Spinal cord (tissue), 10 donors: Measurements from ENCODE around the gene FLRT2. TPM values are rescaled to one million over a fixed set of nuclear protein-coding genes. Genes with fewer than 3 reads are reported as not detected.
A peak's percentile ranks its signal among the peaks of the same experiment; 100 is the strongest.

Source experiments
- DNase-seq, 6 donors: peaks; one replicate each; pipeline versions ENCODE4 v3.0.0 to v3.0.0-alpha.2; 2013 to 2015; ENCODE audit warnings: low spot score in 6 of 6, low read depth in 4 of 6
- H3K27ac ChIP-seq: one replicate; pipeline ENCODE4 v1.5.1; 2013; ENCODE audit warnings: low read depth, low read length, control low read depth
- H3K27me3 ChIP-seq: one replicate; pipeline ENCODE4 v1.6.1; 2013; ENCODE audit warnings: low read length; ENCODE audit not compliant: control insufficient read depth, insufficient read depth
- H3K36me3 ChIP-seq: one replicate; pipeline ENCODE4 v1.6.1; 2013; ENCODE audit warnings: low read length; ENCODE audit not compliant: control insufficient read depth, insufficient read depth
- H3K4me1 ChIP-seq: one replicate; pipeline ENCODE4 v1.6.1; 2013; ENCODE audit warnings: low read length; ENCODE audit not compliant: control insufficient read depth, insufficient read depth
- H3K4me3 ChIP-seq: one replicate; pipeline ENCODE4 v1.5.1; 2013; ENCODE audit warnings: low read depth, low read length, control low read depth
- H3K9me3 ChIP-seq: one replicate; pipeline ENCODE4 v1.6.1; 2013; ENCODE audit warnings: low read length; ENCODE audit not compliant: control insufficient read depth, insufficient read depth
- WGBS: methylation state at CpG from one replicate; pipeline ENCODE4 v1.1.5; 2013; ENCODE audit warnings: missing lambda C conversion rate; ENCODE audit not compliant: insufficient coverage; 5-methylcytosine and 5-hydroxymethylcytosine counted together
- polyA plus RNA-seq, 2 donors: library from polyadenylated mRNA; unstranded; fragments of 120-200 nt; gene quantifications; one replicate each; pipeline ENCODE4 v1.2.1, GENCODE V29; 2013; ENCODE audit not compliant: insufficient read length in 2 of 2
- total RNA-seq, 2 donors: library from RNA; depleted of rRNA in 1 of 2; stranded (reverse); fragments of 120-200 nt in 1 of 2; fragments of >200 nt in 1 of 2; gene quantifications; one replicate each; pipeline versions ENCODE4 v1.2.3 to v1.2.4, GENCODE V29; 2013 to 2014
- donor health status: healthy.

FLRT2 gene
- total and polyA plus RNA-seq, 4 donors: 60.2 to 215 (median 65.3) TPM

DNA sequence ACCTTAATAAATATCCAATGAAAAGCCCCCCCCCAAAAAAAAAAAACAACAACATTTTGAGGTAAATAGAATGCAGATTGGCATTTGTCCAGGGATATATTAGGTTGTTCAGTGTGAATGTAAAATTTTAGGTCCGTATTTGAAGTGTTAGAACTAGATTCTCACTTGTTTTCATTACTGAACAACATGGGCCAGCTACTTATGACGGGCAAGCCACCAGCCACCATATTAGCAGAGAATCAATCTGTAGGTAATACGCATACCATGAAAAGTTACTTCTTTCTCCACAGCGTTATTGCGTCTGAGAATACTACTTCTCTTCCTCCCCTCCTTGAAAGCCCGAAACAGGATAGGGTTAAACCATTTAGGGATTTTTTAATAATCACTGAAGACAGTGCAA is 5.4 kb downstream of the FLRT2 start:
- Histone ChIP-seq H3K4me3 (peak overlapping the region; percentile 66), H3K36me3 (peaks cover 3% of the 10 kb centered on the region), H3K27me3 (peaks cover 35% of the 10 kb centered on the region), H3K9me3 (no peaks in the 10 kb centered on the region), H3K27ac (peak overlapping the region; percentile 86), H3K4me1 (peaks cover 24% of the 10 kb centered on the region)
- DNase-seq: peak in 2 of 6 donors; percentile 49 to 67
- no CpG with 5 or more reads among the region's 6 CpGs for WGBS

DNA sequence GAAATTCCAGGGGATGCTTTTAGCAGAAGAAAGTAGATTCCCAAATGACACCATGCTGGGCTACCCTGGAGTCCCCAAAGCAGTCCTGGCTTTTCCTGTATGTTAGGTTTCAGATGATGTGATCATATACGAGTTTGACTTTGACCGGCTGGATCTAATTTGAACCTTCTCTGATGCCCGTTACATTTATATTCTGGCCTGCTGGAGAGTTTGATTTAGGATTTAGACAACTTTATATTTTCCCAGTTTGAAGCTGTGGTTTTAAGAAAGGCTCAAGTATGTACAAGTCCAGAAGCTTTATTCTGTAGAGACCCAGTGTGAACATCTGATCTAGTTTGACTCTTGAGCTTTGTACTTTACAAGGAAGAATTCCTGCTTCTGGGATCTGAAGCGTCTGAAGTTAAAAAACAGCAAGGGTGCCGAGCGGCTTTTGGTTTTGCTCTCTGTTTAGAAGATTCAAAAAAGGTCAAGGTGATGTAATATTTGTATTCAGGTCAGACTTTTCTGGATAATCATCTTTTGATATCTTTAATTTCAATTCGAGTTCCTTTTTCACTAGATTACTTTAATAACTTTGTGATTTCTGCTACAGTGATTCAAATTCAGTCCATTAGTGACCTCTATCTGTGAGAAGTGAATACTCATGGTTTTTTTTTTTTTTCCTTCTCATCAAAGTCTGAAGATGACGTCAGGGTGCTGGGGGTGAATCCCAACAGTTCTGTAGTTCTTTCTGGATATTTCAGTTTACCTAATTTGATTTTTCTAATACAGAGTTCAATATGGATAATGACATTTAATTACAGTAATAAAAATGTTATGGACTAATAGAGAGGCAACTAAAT is 6.3 kb downstream of the FLRT2 start:
- Histone ChIP-seq H3K4me3 (peak overlapping the region; percentile 66), H3K27me3 (peaks cover 26% of the 10 kb centered on the region), H3K36me3 (peaks cover under 1% of the 10 kb centered on the region), H3K27ac (peak overlapping the region; percentile 86), H3K4me1 (peaks cover 15% of the 10 kb centered on the region), H3K9me3 (no peaks in the 10 kb centered on the region)
- WGBS: 50% methylated on average over 3 of the region's 8 CpGs
- peak in 4 of 6 donors; percentile 29 to 83 (median 62) for DNase-seq

DNA sequence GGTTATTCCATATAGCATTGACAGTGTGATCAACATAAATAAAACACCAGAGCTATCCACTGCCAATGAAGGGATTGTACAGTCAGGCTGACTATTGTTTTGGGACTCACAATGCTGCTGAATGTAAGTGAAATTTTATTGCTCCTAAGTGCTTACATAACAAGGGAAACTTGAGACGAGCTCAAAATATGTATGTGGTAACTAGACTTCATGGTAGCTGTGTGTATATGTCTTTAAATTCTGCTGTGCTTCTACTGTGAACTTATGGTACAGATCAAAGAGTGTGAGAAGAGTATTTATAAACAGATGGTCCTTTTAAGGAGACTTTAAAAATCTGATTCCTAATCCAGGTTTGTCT is 6.9 kb downstream of the FLRT2 start:
- 17% methylated on average over 1 of the region's 1 CpG for WGBS
- Histone ChIP-seq H3K27ac (peak overlapping the region; percentile 86), H3K9me3 (no peaks in the 10 kb centered on the region), H3K27me3 (peaks cover 21% of the 10 kb centered on the region), H3K36me3 (no peaks in the 10 kb centered on the region), H3K4me1 (peaks cover 9% of the 10 kb centered on the region), H3K4me3 (peak overlapping the region; percentile 66)
- peak in 2 of 6 donors; percentile 53 to 57 for DNase-seq

DNA sequence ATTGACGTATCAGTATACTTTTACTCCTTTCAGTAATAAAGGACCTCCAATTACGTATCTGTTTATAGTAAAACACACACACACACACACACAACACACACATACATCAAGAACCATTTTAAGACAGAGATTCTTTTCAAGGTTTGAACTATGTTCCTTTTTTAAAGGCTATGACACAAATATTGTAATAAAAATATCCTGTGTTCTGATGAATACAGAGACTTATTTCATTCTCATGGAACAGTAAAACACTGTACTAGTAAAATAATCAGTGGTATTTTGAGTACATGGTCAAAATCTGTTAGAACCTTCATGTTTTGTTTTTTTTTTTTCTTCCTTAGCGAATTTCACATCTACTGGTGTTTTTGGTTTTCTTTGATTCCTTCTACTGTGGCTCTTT is 7.6 kb downstream of the FLRT2 start:
- H3K27ac ChIP-seq: peak overlapping the region; percentile 11
- WGBS: no CpG with 5 or more reads among the region's 3 CpGs
- H3K36me3 ChIP-seq: no peaks in the 10 kb centered on the region
- no peaks in the 10 kb centered on the region for H3K9me3 ChIP-seq
- H3K4me1 ChIP-seq: peaks cover 5% of the 10 kb centered on the region
- DNase-seq: no peak
- no peak overlapping the region for H3K4me3 ChIP-seq
- peaks cover 16% of the 10 kb centered on the region for H3K27me3 ChIP-seq

DNA sequence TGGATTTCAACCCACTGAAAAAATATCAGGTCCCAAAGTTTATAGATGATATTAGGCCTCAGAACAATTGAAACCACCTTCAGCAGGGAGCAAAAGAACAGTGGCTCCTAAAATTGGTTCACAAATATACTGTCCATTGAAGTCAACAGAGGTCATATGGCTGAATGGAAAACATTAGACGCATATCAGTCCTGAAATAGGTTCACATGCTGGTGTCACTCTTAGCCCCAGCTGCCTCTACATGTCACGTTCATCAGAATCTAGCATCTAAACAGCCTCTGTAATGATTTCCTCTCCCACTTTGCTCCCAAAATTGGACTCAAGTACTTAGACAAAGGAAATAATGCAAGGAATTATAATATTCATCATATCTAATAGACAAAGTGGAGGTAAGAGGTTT is 8.7 kb downstream of the FLRT2 start:
- Histone ChIP-seq H3K27ac (no peak overlapping the region), H3K36me3 (no peaks in the 10 kb centered on the region), H3K27me3 (peaks cover 12% of the 10 kb centered on the region), H3K9me3 (no peaks in the 10 kb centered on the region), H3K4me3 (no peak overlapping the region), H3K4me1 (peaks cover 5% of the 10 kb centered on the region)
- DNase-seq: no peak
- WGBS: 88% methylated on average over 1 of the region's 2 CpGs

DNA sequence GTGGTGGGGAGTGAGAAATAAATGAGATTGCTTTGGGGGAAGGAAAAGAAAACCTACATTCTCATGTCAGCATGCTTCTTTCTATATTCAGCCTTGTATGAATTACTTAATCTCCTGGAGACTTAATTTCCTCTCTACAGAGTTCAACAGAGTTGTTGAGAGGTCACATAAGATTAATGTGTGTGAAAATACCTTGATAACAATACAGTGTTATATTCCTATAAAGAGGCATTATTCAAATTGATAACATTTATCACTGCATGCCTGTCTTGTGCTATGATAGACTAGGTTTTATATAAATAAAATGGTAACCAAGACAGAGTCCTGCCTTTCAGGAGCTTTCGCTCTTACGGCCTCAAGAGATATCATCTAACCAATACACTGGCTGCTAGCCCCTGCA is 9.6 kb downstream of the FLRT2 start:
- H3K9me3 ChIP-seq: no peaks in the 10 kb centered on the region
- no peak overlapping the region for H3K4me3 ChIP-seq
- H3K27me3 ChIP-seq: peaks cover 4% of the 10 kb centered on the region
- no peak for DNase-seq
- H3K36me3 ChIP-seq: no peaks in the 10 kb centered on the region
- no peaks in the 10 kb centered on the region for H3K4me1 ChIP-seq
- no peak overlapping the region for H3K27ac ChIP-seq
- WGBS: no CpG with 5 or more reads among the region's 2 CpGs

DNA sequence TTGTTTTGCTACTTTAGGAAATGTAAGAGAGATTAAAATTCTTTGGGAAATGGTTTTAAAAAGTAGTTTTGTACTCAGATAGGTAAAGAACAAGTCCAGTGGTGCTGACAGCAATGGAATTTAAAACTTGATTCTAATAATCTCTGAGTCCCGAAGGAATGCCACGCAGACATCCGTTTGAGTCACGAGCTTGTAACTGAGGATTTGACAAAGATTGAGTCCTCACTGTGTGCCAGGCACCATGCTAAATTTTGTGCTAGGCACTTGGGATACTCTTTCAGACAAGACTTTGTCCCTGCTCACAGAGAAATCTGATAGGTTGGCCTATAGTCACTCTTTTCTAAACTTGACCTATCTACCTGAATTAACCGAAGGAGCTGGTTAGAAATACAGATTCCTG is 12.7 kb downstream of the FLRT2 start:
- H3K27ac ChIP-seq: no peak overlapping the region
- no peaks in the 10 kb centered on the region for H3K36me3 ChIP-seq
- no peaks in the 10 kb centered on the region for H3K9me3 ChIP-seq
- H3K4me1 ChIP-seq: no peaks in the 10 kb centered on the region
- H3K27me3 ChIP-seq: no peaks in the 10 kb centered on the region
- H3K4me3 ChIP-seq: no peak overlapping the region
- DNase-seq: no peak
- 83% methylated on average over 4 of the region's 5 CpGs for WGBS

DNA sequence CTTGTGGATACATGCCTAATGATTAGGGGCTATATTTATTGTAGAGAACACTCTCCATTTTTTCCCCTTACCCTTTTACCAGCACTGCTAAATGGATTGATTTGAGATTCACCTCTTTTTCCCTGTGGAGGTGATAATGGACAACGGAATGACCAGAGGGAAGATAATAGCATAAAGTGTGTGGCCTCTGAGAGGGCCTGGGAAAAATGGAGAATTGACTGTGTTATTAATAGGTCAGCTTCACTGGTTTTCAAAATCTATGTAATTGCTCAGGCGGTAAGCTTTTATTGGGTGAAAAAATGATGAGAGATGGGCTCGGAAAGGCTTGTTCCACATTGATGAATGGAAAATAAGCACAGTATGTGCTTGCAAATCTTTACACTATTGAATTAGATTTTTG is 15.8 kb downstream of the FLRT2 start:
- no CpG with 5 or more reads among the region's 3 CpGs for WGBS
- H3K4me1 ChIP-seq: no peaks in the 10 kb centered on the region
- no peak for DNase-seq
- H3K36me3 ChIP-seq: no peaks in the 10 kb centered on the region
- no peak overlapping the region for H3K27ac ChIP-seq
- no peaks in the 10 kb centered on the region for H3K9me3 ChIP-seq
- H3K4me3 ChIP-seq: no peak overlapping the region
- no peaks in the 10 kb centered on the region for H3K27me3 ChIP-seq

DNA sequence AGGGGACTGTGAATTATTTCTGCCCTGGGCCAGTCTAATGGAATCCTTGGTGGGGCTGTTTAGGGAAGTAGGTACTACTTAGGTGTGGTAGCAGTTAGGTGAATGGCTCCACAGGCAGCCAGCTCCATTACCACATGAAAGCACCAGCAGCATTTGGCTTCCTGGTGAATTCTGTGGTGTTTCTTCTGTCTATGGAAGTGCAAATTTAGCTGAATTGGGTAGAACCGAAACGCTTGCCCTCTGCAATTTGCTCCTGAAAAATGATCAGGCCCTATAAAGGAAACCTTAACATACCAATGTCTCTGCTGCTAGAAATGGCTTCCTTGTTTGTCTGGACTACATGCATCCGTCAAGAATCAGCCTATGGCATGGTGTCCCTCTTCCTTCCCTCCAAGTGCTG is 16.4 kb downstream of the FLRT2 start:
- Histone ChIP-seq H3K4me1 (no peaks in the 10 kb centered on the region), H3K9me3 (no peaks in the 10 kb centered on the region), H3K4me3 (no peak overlapping the region), H3K36me3 (no peaks in the 10 kb centered on the region), H3K27ac (no peak overlapping the region), H3K27me3 (no peaks in the 10 kb centered on the region)
- 80% methylated on average over 1 of the region's 3 CpGs for WGBS
- DNase-seq: no peak

DNA sequence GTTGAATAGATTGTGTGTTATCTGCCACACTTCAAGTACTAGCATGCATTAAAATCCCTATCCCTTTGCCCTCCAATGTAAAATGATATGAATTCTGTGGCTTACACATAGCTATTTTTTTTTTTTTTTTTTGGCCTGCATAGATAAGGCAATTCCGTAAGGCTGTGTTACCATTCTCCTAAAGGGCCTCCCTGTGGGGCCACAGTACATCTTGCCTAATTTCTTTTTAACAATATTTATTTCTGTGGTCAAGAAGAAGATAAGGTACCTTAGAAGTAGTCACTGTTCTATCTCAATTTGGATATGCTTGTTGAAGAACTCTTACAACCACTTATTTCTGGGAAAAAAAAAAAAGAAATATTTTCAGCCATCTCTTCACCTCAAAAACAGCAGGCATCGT is 19.8 kb downstream of the FLRT2 start:
- no peaks in the 10 kb centered on the region for H3K36me3 ChIP-seq
- DNase-seq: no peak
- no peak overlapping the region for H3K27ac ChIP-seq
- no CpG with 5 or more reads among the region's 2 CpGs for WGBS
- H3K4me1 ChIP-seq: no peaks in the 10 kb centered on the region
- H3K4me3 ChIP-seq: no peak overlapping the region
- H3K27me3 ChIP-seq: no peaks in the 10 kb centered on the region
- no peaks in the 10 kb centered on the region for H3K9me3 ChIP-seq
